SHP77 (cell line): ENCODE measurements around the gene OCIAD1.
"Not testable (repeated sequence)": the region's sequence is repeated elsewhere in the genome, so short reads cannot be mapped to it uniquely, and the experiment has no call there.

ENCODE experiments used
- DNase-seq, 2 experiments: peaks; one replicate each; lab custom pipeline; 2025; lab: John Stamatoyannopoulos, UW

Gene OCIAD1

DNA sequence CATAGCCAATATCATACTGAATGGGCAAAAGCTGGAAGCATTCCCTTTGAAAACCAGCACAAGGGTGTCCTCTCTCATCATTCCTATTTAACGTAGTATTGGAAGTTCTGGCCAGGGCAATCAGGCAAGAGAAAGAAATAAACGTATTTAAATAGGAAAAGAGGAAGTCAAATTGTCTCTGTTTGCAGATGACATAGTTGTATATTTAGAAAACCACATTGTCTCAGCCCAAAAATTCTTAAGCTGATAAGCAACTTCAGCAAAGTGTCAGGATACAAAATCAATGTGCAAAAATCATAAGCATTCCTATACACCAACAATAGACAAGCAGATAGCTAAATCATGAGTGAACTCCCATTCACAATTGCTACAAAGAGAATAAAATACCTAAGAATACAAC lies 9.5 kb upstream of the OCIAD1 start:
- not testable (repeated sequence) for DNase-seq

- DNase-seq: no peak
These were observed 3.3 kb upstream of the OCIAD1 start for GRCh38 chr4:48827622-48828021.

- no peak for DNase-seq
These were observed 693 bp downstream of the OCIAD1 start for GRCh38 chr4:48831532-48832030.

- DNase-seq: no peak
These were observed 1.7 kb downstream of the OCIAD1 start for GRCh38 chr4:48832571-48832970.

DNA sequence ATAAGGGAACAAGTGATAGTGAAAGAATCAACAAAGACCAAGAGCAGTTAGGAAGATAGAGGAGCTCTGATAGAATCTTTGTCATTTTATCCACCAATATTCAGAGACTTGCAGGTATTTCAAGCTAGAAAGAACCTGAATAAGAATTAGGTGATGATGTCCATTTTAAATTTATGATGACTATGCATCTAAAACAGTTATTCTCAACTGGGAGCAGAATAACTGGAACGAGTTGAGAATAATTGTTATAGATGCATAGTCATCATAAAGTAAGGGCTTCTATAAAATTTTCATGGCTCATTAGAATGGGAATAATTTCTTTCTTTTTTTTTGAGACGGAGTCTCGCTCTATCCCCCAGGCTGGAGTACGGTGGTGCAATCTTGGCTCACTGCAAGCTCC lies 5.8 kb downstream of the OCIAD1 start:
- no peak for DNase-seq

DNA sequence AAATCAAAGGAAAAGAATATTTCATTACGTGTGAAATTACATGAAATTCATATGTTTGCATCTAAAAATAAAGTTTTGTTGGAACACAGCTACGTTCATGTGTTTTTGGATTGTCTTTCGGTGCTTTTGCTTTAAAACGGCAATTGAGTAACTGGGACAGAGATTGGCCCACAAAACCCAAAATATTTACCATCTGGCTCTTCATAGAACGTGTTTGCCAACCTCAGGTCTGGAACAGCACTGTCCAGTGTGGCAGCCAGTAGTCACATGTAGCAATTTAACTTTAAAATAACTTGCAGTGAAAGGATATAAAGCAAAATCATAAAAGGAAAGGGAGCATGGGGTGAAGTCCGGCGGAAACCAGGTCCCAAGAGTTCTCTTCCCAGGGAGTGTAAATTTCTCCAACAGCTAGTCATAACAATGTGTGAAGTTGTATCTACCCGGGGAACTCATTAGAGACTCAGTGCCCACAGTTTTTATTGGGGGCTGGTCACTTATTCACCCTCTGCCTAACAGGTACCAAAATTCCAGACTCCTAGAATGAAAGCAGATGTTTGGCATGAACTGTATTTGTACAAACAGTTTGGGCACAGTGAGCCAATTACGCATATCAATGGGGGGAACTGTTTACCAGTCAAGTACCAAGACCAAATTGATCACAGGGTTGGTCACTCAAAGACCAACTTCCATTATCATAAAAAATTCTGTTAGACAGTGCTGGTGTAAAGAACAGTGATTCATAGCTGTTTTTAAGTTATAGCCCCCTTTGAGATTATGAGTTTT lies 10.3 kb downstream of the OCIAD1 start:
- no peak for DNase-seq

DNA sequence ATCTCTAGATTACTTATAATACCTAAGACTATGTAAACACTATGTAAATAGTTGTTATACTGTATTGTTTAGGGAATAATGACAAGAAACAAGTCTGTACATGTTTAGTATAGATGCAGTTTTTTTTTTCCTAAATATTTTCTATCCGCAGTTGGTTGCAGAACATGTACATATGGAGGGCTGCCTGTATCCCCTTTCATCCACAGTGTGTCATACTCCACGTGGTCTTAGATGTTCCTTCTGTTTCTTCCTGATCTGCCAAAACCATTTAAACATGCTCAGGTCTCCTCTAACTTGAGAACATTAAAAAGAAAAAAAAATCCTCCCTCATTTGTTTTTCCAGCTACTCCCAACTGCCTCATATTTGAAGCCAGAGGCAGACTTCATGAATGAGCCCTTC lies 14.0 kb downstream of the OCIAD1 start:
- no peak for DNase-seq

GRCh38 chr4:48848799-48849198 lies 17.9 kb downstream of the OCIAD1 start:
- not testable (repeated sequence) for DNase-seq

- no peak for DNase-seq
These were observed 20.8 kb downstream of the OCIAD1 start for GRCh38 chr4:48851651-48852050.

GRCh38 chr4:48853604-48854394 lies 22.9 kb downstream of the OCIAD1 start:
- no peak for DNase-seq

- no peak for DNase-seq
These were observed 23.5 kb downstream of the OCIAD1 start for GRCh38 chr4:48854395-48854683.

GRCh38 chr4:48854982-48855381 lies 24.1 kb downstream of the OCIAD1 start:
- DNase-seq: no peak

- no peak for DNase-seq
These were observed 27.2 kb downstream of the OCIAD1 start for GRCh38 chr4:48858130-48858529.

GRCh38 chr4:48862038-48862437 lies 31.1 kb downstream of the OCIAD1 start:
- DNase-seq: no peak

- DNase-seq: no peak
These were observed 31.8 kb downstream of the OCIAD1 start for GRCh38 chr4:48862661-48863060.

GRCh38 chr4:48863728-48864127 lies 32.8 kb downstream of the OCIAD1 start:
- DNase-seq: no peak

DNA sequence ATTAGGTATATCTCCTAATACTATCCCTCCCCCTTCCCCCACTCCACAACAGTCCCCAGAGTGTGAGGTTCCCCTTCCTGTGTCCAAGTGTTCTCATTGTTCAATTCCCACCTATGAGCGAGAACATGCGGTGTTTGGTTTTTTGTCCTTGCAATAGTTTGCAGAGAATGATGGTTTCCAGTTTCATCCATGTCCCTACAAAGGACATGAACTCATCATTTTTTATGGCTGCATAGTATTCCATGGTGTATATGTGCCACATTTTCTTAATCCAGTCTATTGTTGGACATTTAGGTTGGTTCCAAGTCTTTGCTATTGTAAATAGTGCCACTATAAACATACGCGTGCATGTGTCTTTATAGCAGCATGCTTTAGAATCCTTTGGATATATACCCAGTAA lies 33.8 kb downstream of the OCIAD1 start:
- not testable (repeated sequence) for DNase-seq

DNA sequence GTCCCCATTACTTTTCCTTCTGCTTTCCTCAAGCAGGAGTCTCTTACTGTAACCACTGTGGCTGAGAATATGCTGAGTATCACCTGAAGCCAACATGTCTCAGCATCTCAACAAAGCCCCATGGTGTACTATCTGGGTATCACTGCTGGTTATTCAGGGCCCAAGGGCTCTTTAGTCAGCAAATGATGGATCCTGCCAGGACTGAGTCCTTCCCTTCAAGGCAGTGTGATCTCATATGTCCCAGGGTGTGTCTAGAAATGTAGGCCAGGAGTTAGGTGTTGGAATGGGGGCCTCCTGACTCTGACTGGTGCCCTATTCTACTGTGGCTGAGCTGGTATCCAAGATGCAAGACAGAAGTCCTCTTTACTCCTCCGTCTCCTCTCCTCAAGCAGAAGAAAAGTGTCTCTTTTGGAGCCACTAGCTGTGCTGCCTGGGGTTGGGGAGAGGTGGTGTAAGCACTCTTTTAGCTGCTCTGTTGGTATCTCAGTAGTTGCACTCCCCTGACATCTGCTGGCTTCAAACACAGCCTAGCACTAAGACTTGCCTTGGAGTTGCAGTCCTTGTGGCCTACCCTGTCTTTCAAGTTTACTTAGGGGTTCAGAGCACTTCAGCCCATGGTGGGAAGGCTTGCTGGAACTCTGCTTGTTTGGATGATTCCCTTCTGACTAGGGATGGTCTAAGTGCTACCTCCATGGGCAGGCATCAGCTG lies 47.1 kb downstream of the OCIAD1 start:
- no peak for DNase-seq

DNA sequence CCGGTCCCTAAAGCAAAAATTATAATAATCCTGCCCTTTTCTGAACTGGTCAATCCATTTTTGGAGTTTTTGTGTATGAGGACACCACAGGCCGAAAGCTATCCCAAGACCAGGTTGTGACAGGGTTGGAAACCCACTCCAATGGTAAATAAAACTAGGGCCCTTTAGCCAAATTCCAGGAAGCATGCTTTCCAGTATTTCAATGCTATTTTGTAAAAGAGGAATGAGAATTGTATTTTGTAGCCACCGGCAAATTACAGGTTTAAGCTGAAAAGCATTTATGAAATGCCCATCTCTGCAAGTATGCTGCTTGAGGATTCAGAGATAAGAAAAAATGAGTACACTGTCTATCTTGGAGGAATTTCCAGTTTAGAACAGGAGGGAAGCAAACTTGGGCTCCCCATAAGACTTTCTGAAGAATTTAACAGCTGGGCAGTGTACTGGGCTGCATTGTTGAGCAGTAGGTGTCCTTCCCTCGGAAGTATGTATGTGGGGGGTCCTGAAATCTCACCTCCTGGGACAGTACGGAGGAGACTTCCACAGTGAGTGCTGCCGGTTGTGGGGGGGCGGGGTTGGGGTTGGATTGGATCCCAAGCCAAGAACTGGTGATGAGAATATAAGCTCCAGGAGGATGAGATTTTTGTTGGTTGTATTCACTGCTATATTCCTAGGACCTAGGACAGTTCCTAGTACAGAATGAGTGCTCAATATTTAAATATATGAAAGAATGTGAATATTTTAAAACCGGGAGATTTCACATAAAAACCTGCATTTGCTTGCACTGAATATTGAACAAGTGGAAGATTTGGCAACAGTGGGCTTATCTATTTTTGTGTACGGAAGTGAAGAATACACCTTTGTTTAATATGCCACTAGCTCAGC lies 48.9 kb downstream of the OCIAD1 start:
- no peak for DNase-seq

DNA sequence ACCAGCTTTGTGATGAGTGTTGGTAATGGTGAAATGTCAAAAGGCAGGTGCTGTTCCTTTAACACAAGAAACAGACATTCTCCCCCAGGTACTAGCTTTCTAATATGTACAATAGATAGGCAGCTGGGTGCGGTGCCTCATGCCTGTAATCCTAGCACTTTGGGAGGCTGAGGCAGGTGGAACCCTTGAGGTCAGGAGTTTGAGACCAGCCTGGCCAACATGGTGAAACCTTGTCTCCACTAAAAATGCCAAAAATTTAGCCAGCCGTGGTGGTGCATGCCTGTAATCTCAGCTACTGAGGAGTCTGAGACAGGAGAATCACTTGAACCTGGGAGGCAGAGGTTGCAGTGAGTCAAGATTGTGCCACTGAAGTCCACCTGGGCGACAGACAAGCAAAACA lies 50.8 kb downstream of the OCIAD1 start:
- not testable (repeated sequence) for DNase-seq

- DNase-seq: not testable (repeated sequence)
These were observed 58.9 kb downstream of the OCIAD1 start for GRCh38 chr4:48889750-48890149.
